GM12864 (cell line): ENCODE results near the gene ZFP36L1.

Source experiments
- DNase-seq: peaks from one replicate; pipeline ENCODE4 v3.0.0-alpha.2; 2011; ENCODE audit warnings: low read depth
- H3K4me3 ChIP-seq: 2 replicates; pipeline ENCODE4 v1.5.1; 2011; ENCODE audit warnings: mild to moderate bottlenecking, low read depth, low read length, control low read depth
- TF ChIP-seq, protein P1 (sequence below): IDR thresholded peaks from 2 replicates; pipeline ENCODE4 v1.5.1; 2011; ENCODE audit warnings: low read depth, mild to moderate bottlenecking, moderate library complexity, low read length, control low read depth, inconsistent platforms; ENCODE audit errors: missing control alignments

The ZFP36L1 gene

DNA sequence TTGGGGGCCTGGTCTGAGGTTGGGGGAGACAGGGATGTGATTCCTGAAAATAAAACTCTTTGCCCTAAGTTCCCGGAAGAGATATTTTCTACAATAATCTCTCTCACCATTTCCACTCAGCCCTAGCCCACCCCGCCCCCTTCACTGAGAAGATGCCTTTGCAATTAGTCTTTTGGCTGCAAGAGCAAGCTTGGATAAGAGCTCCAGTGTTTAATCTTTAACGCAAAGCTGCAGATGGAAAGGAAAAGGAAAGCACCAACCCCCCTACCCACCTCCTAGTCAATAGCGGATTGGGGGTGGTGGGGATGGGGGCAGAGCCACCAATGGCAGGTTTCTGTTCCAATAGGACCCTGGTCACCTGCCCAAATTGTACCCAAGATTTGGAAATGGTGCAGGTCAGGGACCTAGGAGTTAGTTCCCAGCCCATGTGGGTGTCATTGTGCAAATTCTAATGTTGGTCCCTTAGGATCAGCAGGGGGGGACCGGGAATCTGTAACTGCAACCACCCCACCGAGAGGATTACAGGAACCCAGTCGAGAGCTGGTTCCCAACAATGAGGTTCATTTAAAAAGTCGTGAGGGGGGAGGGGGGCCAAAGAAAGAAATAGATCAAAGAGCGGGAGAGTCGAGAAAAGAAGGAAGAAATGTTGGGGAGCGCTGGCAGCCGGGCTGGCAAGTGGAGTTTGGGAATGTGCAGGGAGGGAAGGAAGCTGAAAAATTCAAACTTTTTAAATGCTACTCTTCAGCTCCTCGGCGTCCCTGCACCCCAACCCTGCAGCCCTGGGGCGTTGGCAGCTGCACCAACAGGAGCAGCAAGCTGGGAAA is 1.6 kb downstream of the ZFP36L1 start:
- no peak for DNase-seq
- TF ChIP-seq, protein P1, sequence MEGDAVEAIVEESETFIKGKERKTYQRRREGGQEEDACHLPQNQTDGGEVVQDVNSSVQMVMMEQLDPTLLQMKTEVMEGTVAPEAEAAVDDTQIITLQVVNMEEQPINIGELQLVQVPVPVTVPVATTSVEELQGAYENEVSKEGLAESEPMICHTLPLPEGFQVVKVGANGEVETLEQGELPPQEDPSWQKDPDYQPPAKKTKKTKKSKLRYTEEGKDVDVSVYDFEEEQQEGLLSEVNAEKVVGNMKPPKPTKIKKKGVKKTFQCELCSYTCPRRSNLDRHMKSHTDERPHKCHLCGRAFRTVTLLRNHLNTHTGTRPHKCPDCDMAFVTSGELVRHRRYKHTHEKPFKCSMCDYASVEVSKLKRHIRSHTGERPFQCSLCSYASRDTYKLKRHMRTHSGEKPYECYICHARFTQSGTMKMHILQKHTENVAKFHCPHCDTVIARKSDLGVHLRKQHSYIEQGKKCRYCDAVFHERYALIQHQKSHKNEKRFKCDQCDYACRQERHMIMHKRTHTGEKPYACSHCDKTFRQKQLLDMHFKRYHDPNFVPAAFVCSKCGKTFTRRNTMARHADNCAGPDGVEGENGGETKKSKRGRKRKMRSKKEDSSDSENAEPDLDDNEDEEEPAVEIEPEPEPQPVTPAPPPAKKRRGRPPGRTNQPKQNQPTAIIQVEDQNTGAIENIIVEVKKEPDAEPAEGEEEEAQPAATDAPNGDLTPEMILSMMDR = no peak
- H3K4me3 ChIP-seq = peak overlapping the region; percentile 72

GRCh38 chr14:68790644-68791077 is 2.2 kb downstream of the ZFP36L1 start:
- TF ChIP-seq, protein P1 = no peak
- peak overlapping the region; percentile 72 for H3K4me3 ChIP-seq
- no peak for DNase-seq

DNA sequence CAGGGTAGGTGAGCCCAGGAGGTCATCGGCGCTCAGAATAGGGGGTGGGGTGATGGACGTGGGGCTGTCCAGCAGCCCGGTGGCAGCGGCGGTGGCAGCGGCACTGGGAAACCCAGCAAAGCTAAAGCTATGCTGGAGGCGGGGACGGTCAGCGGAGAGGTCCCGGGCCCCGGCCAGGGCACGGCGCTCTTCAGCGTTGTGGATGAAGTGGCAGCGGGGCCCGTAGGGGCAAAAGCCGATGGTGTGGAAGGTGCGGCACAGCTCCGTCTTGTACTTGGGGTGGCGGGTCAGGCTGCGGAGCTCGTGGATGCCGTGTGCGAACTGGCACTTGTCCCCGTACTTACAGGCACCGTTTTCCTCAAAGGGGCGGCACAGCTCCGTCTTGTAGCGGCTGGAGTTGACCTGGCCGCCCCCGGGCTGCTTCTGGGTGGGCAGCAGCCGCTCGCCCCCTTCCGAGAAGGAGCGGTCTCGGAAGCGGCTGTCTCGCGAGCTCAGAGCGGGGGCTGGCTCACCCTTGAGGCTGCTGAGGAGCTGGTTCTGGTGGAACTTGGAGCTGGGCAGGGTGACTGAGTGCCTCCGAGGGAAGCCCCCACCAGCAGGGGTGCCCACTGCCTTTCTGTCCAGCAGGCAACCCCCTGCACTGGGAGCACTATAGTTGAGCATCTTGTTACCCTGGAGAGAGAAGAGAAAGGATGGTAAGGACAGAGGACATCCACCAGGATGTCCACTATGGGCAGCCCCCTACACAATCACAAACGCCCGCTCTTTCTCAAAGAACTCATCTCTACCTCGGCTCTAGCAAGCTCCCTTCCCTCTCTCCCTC is 2.8 kb downstream of the ZFP36L1 start:
- H3K4me3 ChIP-seq = peak overlapping the region; percentile 72

GRCh38 chr14:68788996-68789820 is 3.7 kb downstream of the ZFP36L1 start:
- TF ChIP-seq, protein P1 = peak; percentile 78
- H3K4me3 ChIP-seq = peak overlapping the region; percentile 72
- no peak for DNase-seq

More for the DNA sequence above, 2.8 kb downstream of the ZFP36L1 start:
- DNase-seq = no peak
- TF ChIP-seq, protein P1 = no peak

DNA sequence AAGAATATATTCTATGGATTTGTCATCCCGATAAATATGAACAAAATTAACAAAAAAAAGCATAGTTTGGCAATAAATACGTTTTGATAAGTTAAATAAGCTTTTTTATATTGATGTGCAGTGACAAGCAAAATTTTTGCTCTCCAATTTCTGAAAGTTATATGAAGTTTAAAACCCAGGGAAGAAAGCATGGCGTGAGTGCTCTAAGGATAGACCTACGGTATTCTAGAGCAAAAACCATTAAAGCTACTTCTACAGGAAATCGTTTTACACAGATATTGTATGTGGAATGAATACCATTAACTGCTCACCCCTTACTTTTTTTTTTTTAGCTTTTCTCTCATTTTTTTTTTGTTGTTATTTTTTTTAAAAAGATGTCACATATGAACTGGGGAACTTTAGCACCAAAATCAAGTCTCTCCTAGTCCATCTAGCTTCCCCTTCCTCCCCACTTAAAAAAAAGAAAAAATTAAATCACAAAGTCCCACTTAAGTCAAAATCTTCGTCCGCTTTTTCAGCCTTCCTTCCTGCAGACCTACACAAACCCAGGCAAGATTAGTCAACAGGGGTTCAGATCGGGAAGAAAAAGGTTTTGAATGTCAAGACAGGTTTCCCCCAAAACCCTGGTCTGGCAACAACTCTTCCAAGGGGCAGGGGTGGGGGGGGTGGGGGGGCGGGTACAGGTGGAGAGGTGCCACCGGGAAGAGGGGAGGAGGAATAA is 4.4 kb downstream of the ZFP36L1 start:
- DNase-seq = no peak
- H3K4me3 ChIP-seq = no peak overlapping the region; the same call in none of the 2 replicates
- TF ChIP-seq, protein P1 = no peak
